ENCODE measurements around the gene SUCLG1.
"Not testable (repeated sequence)": the region's sequence is repeated elsewhere in the genome, so short reads cannot be mapped to it uniquely, and the experiment has no call there.

The SUCLG1 gene

GRCh38 chr2:84459018-84459943 is at the start of gene SUCLG1:
TSS of gene SUCLG1 (minus strand) at chr2:84459280. CDS start at chr2:84459269, 11 bp downstream.
- peak; percentile 87 for DNase-seq (ENCODE audit: low spot score)

GRCh38 chr2:84498150-84498799 is 39.2 kb upstream of the SUCLG1 start:
- no peak for DNase-seq (ENCODE audit: low spot score)

DNA sequence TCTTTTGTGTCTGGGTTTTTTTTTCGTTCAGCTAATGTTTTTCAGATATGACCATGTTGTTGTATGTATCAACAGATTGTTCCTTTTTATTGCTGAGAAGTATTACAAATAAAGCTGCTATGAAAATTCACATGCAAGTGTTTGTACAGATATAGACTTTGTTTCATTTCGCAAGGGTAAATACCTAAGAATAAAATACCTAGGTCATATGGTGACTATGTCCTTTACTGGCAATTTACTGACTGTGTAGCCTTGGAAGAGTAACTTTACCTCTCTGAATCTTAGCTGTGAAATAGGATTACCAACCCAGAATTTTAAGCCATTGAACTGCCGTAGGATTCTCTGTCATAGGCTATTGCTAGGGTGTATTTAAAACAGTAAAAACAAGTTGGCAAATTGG is 38.2 kb upstream of the SUCLG1 start:
- DNase-seq (ENCODE audit: low spot score): no peak

DNA sequence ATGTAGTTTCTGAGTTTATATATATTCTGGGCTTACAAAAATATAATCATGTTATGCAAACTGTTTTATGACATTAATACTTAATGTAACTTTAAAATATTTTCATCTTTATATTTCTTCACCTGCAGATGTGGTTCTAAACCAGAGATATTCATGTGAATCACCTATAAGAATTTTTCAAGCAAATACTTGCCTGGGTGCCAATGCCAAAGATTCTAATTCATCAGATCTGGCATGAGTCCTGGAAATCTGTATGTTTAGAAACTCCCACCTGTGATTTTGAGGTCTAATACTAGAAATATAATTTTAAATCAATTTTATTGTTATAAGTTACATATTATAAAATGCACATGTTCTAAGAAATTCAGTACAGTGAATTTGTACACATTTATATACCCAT is 37.3 kb upstream of the SUCLG1 start:
- no peak for DNase-seq (ENCODE audit: low spot score)

DNA sequence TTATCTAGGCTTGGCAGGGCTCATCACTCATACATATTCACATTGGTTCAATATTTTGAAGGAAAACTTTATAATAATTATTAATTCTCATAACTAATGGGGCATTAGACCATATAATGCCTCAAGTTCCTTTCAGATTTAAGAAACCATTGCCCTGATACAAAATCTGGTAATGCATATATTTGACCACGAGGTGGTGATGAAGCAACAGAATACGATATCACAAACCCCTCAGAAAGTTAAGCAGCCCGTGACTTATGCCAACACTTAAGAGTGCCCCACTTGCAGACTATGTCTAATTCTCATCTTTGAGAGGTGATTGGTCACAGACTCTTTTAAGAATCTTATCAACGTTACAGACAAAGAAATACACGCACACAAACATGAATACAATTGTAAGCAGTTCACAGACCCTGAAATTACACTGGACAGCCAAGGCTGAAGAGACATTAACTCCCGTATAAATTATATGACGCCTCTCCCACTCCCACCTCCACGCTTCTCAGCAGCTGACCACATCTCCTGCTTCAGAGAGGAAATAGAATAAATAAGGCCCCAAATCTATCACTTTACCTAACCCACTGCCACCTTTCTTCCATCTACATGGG is 36.6 kb upstream of the SUCLG1 start:
- DNase-seq (ENCODE audit: low spot score): peak; percentile 74

DNA sequence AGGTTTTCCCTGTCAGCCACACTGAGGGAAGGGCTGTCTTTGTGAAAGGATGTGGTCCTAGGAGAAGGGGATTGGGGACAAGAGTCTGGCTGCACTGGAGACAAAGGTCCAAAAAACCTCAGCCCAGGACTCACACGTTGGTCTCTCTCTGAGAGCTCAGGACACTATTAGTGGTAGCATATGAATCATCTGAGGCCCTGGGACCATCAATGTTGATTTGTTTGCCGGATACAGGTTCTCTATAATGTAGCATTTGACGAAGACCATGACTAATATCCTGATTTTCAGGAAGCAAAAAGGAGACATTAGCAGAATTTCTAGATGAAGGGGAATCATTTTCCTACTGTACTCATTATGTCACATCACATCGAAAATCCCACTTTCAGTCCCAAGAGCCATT is 35.0 kb upstream of the SUCLG1 start:
- DNase-seq (ENCODE audit: low spot score): no peak

DNA sequence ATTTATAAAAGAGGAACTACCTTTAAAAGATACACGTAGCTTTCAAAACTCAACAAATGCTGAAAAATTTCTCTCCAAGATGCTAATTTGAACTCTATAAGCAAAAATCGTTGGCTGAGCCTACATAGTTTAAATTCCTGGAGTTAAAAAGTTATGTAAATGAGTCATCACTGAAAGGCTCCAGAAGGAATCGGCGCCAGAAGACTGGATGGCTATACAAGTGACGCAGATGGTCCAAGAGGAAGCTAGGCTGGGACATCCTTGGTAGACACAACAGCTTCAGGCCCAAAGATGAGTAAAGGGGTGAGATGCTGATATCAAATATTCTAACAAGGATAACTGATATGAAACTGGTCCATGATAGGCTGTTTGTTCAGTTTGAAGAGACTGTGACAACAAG is 34.4 kb upstream of the SUCLG1 start:
- DNase-seq (ENCODE audit: low spot score): peak; percentile 7

DNA sequence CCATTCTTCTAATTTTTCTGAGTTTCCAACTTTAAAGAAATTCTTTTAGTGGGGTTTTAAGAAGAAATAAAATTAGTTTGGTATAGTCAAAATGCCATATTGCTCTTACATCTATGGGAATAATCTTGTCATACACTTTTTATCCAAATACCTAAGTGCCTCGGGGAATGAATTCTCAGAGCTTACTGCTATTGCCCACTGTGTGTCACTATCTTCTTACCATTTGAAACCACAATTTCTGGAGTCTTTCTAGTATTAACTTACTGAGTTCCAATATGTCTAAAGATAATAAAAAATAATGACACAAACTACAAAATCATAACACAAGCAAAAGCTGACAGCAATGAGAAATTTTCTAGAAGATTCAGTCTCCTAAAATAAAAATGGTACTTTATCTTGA is 33.5 kb upstream of the SUCLG1 start:
- DNase-seq (ENCODE audit: low spot score): peak; percentile 20

- DNase-seq (ENCODE audit: low spot score): no peak
Measured at GRCh38 chr2:84491741-84492140, 32.7 kb upstream of the SUCLG1 start.

DNA sequence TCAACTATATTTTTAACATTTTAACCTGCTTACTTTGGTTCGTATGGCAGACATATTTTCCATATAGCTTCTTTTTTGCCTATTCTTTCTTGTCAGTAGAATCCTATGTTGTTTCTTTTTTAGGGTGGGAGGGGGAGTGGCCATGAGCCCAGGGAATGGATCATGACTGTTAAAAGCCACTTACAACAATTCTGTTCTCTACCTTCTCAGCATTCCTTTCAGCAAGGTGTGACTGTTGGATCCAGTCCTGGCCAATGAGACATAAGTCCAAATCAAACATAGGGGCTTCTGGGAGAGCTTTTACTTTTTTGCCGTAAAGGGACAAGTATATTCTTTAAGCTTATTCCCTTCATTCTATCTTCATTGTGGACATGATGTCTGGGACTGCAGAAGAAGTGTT is 32.2 kb upstream of the SUCLG1 start:
- DNase-seq (ENCODE audit: low spot score): no peak

DNA sequence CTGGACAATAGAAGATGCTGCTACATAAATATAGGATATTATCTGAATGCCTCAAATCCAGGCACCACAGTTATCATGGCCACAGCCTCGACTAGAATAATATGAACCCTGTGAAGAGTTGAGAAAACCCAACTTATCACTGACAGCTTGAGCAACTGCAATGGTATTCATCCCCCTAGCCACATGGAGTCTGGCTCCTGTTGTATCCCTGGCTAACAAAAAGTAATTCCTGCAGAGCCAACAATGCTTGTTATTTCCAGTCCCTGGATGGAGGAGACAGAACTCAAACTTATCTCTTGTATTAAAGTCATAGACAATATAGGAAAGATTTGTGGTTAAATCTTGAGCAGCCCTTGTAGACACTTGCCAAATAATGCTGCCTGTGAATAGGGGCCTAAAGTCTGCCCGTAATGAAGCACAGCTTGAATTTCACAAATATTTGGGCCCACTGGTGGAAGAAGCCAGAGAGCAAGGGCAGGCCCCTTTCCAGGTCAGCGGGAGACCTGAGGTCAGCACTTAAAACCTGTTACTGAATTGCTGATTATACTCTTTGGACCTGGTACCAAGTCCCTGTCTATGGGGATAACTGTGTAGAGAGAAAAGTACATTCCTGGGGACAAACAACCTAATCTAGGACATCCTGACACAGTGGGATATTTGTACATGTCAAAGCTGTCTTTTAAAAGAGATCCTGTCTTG is 28.4 kb upstream of the SUCLG1 start:
- DNase-seq (ENCODE audit: low spot score): no peak

GRCh38 chr2:84486441-84487115 is 27.5 kb upstream of the SUCLG1 start:
- DNase-seq (ENCODE audit: low spot score): peak; percentile 42

- no peak for DNase-seq (ENCODE audit: low spot score)
Measured at GRCh38 chr2:84483320-84483719, 24.2 kb upstream of the SUCLG1 start.

- DNase-seq (ENCODE audit: low spot score): no peak
Measured at GRCh38 chr2:84482603-84483002, 23.5 kb upstream of the SUCLG1 start.

DNA sequence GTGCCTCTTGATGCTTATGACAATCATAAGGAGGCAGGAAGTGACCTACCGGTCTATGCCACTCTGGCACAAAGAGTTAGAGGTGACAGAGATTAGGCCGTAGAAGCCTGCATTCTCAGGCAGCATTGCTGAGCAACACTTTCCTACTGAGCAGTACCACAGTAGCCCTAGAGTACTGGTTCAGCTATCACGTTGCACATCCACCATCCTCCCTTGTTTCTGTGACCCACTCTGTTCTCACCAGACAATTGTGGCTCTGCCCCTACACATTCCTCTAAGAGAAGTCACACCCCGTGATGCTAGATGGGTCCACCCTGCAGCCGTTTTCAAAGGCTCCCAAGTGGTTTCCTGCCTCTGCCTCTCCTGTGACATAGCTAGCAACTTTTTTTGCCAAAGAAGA is 22.6 kb upstream of the SUCLG1 start:
- peak; percentile 32 for DNase-seq (ENCODE audit: low spot score)

DNA sequence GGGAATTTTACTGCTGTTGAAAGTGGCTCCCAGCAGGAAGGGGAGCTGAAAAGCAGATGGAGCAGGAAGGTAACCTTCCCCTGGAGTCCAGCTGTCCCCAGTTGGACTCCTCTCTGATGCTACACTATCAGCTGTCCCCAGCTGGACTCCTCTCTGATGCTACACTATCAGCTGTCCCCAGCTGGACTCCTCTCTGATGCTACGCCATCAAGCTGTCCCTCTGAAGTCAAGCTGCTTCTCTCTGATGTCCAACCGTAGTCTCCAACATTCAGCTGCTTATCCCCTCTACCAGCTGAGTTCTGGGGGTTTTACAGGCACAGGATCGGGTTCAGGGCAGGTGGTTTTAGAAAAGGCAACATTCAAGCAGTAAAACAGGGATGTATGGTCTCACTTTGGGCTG is 19.8 kb upstream of the SUCLG1 start:
- no peak for DNase-seq (ENCODE audit: low spot score)

DNA sequence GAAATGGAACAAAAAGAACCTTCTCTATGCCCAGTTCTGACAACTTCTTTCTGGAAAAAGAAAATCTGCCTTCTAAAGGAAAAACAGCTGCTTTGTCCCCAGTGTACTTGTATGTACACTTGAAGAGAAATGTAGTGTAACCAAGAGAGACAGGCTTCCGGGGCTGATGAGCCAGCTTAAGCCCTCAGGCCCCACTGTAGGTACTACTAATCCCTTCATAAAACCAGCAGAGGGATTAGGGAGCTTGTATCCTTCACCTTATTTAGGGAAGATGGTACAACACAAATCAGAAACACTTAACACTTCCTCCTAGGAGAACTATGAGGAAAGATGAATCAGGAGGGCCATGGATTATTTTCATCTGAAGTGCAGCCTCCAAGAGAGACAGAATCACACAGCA is 18.8 kb upstream of the SUCLG1 start:
- no peak for DNase-seq (ENCODE audit: low spot score)

- DNase-seq (ENCODE audit: low spot score): no peak
Measured at GRCh38 chr2:84474176-84474575, 15.1 kb upstream of the SUCLG1 start.

DNA sequence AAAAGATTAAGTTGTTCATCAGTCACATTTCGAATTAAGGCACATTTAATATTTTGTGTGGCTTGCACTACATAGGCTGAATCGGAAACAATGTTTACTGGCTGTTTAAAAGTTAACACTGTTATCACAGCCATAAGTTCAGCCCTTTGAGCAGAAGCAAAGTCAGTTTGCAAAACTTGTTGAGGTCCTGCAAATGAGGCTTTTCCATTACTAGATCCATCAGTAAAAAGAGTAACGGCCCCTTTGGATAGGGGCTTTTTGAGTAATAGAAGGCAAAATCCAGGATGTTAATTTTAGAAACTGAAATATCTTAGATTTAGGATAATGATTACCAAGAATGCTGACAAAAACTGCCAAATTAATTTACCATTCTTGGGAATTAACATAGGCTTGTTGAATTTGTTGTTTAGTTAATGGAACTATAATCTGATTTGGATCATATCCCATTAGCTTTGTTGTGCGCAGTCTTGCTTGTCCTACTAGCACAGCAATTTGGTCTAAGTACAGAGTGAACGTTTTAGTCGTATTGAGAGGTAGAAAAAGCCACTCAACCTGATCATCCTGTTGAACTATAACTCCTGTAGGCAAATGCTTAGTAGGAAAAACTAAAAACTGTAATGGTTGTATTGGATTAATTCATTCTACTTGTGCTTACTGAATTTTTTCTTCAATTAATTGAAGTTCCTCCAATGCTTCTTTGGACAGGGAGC is 13.9 kb upstream of the SUCLG1 start:
- DNase-seq (ENCODE audit: low spot score): no peak

- DNase-seq (ENCODE audit: low spot score): not testable (repeated sequence)
Measured at GRCh38 chr2:84472423-84472822, 13.3 kb upstream of the SUCLG1 start.

DNA sequence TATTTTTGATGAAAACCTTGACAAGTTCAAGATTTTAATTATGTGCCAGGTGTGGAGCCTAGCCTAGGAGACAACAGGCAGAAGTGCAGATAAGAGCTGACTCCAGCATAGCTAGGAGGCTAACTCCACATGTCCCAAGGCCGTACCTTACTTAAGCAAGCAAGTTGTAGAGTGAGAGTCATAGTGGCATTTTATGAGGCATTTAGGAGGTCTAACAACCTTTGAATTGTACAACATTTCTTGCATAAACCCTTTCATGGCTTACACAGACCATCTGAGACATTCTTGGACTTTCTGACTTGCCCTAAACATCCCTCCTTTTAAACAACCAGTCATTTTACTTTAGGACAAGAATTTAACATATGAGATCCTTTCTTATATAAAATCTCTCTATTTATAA is 8.3 kb upstream of the SUCLG1 start:
- no peak for DNase-seq (ENCODE audit: low spot score)

All from SW480 (cell line).